Right renal pelvis (tissue), 4 donors: Measurements from ENCODE around the gene TBL1X. TPM values are rescaled to one million over a fixed set of nuclear protein-coding genes. Genes with fewer than 3 reads are reported as not detected.
"Not testable (repeated sequence)": the region's sequence is repeated elsewhere in the genome, so short reads cannot be mapped to it uniquely, and the experiment has no call there.

Experiments
- DNase-seq, 4 donors: peaks; one replicate each; pipeline ENCODE4 v3.0.0-alpha.2; 2013; ENCODE audit warnings: low read depth in 4 of 4, low spot score in 3 of 4, missing footprints in 1 of 4
- polyA plus RNA-seq, 4 donors: library from polyadenylated mRNA; unstranded; fragments of 120-200 nt; gene quantifications; one replicate each; pipeline ENCODE4 v1.2.1, GENCODE V29; 2013; ENCODE audit not compliant: insufficient read length in 4 of 4

The TBL1X gene
- polyA plus RNA-seq: 10 to 100 TPM; 25.1 to 26.8 (median 26.3) TPM

- DNase-seq: no peak
Measured at GRCh38 chrX:9464435-9465371, at the start of gene TBL1X. Gene TBL1X (plus strand): TSS chrX:9465058. CDS start chrX:9653587, 188,529 bp downstream.

GRCh38 chrX:9416562-9417348 lies 48.1 kb upstream of the TBL1X start:
- no peak for DNase-seq

- no peak for DNase-seq
Measured at GRCh38 chrX:9418262-9418661, 46.6 kb upstream of the TBL1X start.

- no peak for DNase-seq
Measured at GRCh38 chrX:9420275-9421265, 44.3 kb upstream of the TBL1X start.

GRCh38 chrX:9429767-9430166 lies 35.1 kb upstream of the TBL1X start:
- no peak for DNase-seq

- no peak for DNase-seq
Measured at GRCh38 chrX:9430346-9430921, 34.4 kb upstream of the TBL1X start.

GRCh38 chrX:9431281-9431680 lies 33.6 kb upstream of the TBL1X start:
- no peak for DNase-seq

- no peak for DNase-seq
Measured at GRCh38 chrX:9433596-9433995, 31.3 kb upstream of the TBL1X start.

GRCh38 chrX:9434051-9434550 lies 30.8 kb upstream of the TBL1X start:
- DNase-seq: no peak

GRCh38 chrX:9435086-9435485 lies 29.8 kb upstream of the TBL1X start:
- not testable (repeated sequence) for DNase-seq

GRCh38 chrX:9436812-9437211 lies 28.0 kb upstream of the TBL1X start:
- DNase-seq: no peak

- no peak for DNase-seq
Measured at GRCh38 chrX:9438933-9439494, 25.8 kb upstream of the TBL1X start.

- no peak for DNase-seq
Measured at GRCh38 chrX:9440116-9440844, 24.6 kb upstream of the TBL1X start.

- DNase-seq: no peak
Measured at GRCh38 chrX:9442056-9442455, 22.8 kb upstream of the TBL1X start.

- no peak for DNase-seq
Measured at GRCh38 chrX:9443327-9443726, 21.5 kb upstream of the TBL1X start.

GRCh38 chrX:9447906-9448305 lies 17.0 kb upstream of the TBL1X start:
- DNase-seq: no peak

- DNase-seq: no peak
Measured at GRCh38 chrX:9456250-9457074, 8.4 kb upstream of the TBL1X start.

- DNase-seq: not testable (repeated sequence)
Measured at GRCh38 chrX:9458034-9458433, 6.8 kb upstream of the TBL1X start.
